SKM-1 treated with dmso at 0.1 percent for 144 hours (cell line): ENCODE results near the gene PALLD.
"Not testable (repeated sequence)": the region's sequence is repeated elsewhere in the genome, so short reads cannot be mapped to it uniquely, and the experiment has no call there.

Experiments
- DNase-seq: peaks from one replicate; lab custom pipeline; 2025; ENCODE audit not compliant: unreplicated experiment; lab: John Stamatoyannopoulos, UW

Gene PALLD

DNA sequence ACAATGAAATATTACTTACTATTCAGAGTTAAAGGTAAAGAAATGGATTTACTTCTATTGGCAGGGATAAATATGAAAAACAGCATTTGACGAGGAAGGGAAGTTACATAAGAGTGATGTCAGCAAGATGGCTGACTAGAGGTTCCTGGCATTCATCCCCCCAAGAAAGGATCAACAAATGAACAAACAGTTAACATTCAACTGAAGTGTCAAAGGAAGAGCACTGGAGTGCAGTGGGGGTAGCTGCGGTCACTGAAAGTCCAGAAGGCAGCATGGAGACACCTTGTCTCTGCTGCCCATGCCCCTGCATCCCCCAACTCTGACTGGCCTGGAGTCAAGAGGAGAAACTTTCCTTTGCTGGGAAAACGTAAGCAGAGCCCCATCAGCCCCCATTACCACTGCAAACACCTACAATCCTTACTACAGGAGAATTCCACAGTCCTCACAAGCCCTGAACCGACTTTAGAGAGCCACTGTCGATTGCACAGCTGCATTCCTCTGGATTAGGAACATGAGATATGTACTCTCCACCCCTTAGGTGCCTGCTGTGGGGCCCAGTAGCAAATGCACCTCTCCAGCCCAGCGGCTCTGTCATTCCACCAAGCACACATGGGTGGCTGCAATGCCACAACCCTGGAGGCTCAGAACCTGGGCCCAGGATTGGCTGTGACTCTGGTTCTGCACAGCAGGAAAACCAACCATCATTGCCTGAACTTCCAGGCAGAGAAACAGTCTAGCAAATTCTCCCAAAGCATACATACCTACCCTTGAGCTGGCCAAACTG, 433.8 kb downstream of the PALLD start:
- no peak for DNase-seq

DNA sequence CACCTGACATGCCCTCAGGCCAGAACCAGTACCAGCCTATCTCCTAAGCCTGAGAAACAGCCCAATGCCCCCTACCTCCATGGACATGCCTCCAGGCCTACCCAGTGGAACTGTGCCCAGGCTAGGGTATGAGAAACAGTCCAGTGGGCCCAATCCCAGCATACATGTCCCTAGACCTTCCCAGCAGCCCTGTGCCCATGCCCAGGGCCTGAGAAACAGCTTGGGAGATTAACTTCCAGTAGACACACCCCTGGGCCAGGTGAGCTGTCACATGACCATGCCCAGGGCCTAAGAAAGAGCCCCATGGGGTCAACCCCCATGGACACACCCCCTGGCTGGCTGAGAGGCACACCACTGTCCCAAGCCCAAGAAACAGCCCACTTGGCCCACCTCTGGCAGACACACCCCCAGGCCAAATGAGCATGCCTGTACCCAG, 434.4 kb downstream of the PALLD start:
- DNase-seq = no peak

DNA sequence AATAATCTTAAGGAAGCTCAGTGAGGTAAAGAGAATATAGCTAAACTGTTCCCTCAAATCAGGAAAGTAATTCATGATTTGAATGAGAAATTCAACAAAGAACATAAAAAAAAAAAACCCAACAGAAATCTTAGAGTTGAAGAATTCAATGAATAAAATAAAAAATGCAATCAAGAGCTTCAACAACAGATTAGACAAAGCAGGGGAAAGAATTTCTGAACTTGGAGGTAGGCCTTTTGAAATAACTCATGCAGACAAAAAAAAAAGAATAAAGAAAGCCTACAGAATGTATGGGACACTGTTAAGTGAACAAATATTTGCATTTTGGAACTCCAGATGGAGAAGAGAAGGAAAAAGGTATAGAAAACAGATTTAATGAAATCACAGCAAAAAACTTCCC, 435.3 kb downstream of the PALLD start:
- DNase-seq = no peak

DNA sequence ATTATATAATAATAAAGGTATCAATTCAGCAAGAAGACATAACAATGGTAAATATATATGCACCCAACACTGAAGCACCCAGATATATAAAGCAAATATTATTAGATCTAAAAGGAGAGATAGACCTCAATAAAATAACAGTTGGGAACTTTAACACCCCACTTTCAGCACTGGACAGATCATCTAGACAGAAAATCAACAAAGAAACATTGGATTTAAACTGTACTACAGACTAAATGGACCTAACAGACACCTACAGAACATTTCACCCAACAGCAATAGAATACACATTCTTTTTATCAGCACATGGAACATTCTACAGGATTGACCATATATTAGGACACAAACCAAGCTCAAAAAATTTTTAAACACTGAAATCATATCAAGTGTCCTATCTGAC, 436.6 kb downstream of the PALLD start:
- DNase-seq = no peak

DNA sequence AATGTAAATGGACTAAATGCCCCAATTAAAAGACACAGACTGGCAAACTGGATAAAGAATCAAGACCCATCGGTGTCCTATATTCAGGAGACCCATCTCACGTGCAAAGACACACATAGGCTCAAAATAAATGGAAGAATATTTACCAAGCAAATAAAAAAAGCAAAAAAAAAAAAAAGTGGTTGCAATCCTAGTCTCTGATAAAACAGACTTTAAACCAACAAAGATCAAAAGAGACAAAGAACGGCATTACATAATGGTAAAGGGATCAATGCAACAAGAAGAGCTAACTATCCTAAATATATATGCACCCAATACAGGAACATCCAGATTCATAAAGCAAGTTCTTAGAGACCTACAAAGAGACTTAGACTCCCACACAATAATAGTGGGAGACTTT, 440.6 kb downstream of the PALLD start:
- DNase-seq = not testable (repeated sequence)

DNA sequence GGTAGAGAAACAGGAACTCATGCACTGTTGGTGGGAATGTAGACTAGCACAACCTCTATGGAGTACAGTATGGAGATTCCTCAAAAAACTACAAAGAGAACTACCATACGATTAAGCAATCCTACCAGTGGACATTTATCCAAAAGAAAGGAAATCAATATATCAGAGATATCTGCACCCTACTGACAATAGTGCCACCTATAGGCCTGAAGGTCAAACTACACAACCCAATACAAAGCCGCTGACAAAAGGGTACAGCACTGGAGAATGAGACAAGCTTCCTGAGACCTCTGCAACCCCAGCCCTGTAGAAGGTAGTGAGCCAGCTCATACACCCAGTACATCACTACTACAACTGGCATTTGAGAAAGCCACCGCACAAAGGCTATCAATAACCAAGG, 446.1 kb downstream of the PALLD start:
- DNase-seq = peak; percentile 2

DNA sequence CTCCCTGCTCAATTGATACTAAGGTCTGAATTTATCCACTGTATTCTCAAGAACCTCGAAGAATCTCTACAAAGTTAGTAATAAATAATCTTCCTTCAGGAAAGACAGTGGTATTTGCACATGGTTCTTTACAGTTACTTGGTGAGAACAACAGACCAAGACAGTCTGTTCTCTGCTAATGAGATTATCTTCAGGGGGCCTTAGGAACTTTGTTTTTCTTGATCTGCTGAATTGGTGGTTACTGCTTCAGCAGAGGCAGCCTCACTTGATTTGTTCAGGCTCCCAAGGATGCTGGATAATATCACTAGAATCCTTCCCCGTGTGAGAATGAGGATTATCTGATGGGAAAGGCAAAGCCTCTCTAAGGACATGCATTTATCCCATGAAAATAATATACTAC, 448.4 kb downstream of the PALLD start:
- no peak for DNase-seq

DNA sequence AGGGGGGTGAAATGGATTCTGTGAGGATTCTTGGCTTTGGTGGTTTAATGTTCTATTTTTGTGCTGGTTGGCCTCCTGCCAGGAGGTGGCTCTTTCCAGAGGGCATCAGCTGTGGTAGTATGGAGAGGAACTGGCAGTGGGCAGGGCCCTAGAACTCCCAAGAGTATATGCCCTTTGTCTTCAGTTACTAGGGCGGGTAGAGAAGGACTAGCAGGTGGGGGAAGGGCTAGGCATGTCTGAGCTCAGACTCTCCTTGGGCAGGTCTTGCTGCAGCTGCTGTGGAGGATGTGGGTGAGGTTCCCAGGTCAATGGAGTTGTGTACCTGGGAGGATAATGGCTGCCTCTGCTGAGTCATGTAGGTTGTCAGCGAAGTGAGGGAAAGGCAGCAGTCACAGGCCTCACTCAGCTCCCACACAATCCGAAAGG, 456.0 kb downstream of the PALLD start:
- DNase-seq = not testable (repeated sequence)

DNA sequence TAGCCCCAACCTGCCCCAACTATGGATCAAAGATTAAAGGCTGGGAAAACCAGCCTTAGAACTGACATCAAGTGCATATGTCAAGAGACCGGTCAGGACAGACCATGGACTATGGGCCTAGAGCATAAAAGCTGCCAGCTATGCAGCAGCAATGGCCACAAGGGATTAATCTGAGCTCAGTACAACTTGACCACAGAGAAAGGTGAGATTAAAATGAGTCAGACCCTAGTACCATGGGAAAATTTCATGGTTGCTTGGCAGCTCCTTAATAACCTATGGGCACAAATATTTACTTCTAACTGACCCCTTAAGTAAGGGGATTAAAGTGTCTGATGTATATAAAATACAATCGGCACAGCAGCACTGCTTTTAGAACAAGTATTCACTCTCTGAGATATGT, 458.8 kb downstream of the PALLD start:
- no peak for DNase-seq

DNA sequence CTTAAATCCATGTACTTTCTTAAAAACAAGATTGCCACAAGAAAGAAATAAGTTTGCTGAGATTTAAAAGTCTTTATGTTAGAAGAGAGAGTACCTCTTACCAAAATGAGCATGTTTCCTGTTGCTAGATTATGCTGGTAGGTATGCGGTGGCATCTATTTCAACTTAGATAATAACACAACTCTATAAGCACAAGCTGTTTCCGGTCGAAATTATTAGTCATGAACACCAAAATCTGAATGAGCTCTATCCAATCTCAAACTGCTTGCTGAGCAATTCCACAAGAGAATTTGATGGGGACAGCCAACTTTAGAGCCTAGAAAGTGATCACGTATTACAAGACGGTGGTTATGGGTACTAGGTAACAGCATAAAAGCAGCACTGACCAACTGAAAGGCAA, 463.9 kb downstream of the PALLD start:
- no peak for DNase-seq

DNA sequence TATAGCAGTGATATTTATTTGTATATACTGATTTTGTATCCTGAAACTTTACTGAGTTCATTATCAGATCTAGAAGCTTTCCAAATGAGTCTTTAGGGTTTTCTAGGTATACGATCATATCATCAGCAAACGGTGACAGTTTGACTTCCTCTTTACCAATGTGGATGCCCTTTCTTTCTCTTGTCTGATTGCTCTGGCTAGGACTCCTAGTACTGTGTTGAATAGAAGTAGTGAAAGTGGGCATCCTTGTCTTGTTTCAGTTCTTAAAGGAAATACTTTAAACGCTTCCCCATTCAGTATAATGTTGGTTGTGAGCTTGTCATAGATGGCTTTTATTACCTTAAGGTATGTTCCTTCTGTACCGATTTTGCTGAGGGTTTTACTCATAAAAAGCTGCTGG, 475.7 kb downstream of the PALLD start:
- DNase-seq = no peak
